ENCODE results near the gene AIFM3.

GRCh38 chr22:20989323-20990138 lies 22.5 kb downstream of the AIFM3 start:
- TF ChIP-seq CTCF (IDR thresholded peaks at IDR 0.05; ENCODE audit: low read depth, low read length, poor library complexity, severe bottlenecking): no peak
- no peak for TF ChIP-seq EZH2phosphoT487 (IDR thresholded peaks at IDR 0.05; ENCODE audit: borderline replicate concordance, low read length)
